Measurements from ENCODE around the gene OSBPL3.

DNA sequence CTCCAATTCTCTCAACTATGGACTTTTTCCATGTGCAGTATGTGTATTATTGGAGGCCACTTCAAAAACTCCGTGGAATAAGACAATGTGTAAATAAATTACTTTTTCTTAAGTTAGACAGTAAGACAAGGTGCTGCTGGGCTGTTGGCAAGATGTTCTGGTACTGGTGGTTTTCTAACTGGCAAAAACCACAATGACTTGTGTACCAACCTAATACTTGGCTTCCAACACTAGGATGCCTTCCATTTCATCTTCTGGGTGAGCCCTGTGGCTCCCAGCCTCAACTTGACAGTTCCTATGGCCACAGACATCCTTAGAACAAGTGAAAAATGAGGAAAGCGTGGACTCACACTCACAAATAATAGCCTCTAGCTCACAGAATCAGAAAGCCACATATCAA, 77.0 kb downstream of the OSBPL3 start:
- TF ChIP-seq NFIC (IDR thresholded peaks at IDR 0.05; ENCODE audit: borderline replicate concordance), result no peak
- TF ChIP-seq, protein P1, sequence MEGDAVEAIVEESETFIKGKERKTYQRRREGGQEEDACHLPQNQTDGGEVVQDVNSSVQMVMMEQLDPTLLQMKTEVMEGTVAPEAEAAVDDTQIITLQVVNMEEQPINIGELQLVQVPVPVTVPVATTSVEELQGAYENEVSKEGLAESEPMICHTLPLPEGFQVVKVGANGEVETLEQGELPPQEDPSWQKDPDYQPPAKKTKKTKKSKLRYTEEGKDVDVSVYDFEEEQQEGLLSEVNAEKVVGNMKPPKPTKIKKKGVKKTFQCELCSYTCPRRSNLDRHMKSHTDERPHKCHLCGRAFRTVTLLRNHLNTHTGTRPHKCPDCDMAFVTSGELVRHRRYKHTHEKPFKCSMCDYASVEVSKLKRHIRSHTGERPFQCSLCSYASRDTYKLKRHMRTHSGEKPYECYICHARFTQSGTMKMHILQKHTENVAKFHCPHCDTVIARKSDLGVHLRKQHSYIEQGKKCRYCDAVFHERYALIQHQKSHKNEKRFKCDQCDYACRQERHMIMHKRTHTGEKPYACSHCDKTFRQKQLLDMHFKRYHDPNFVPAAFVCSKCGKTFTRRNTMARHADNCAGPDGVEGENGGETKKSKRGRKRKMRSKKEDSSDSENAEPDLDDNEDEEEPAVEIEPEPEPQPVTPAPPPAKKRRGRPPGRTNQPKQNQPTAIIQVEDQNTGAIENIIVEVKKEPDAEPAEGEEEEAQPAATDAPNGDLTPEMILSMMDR (IDR thresholded peaks at IDR 0.05), result no peak
- TF ChIP-seq POLR2AphosphoS5 (IDR thresholded peaks at IDR 0.05; ENCODE audit: low read depth, low read length), result no peak
- no peak for TF ChIP-seq EP300 (IDR thresholded peaks at IDR 0.05; ENCODE audit: borderline replicate concordance in 1 of 2, low read depth in 1 of 2, low read length in 1 of 2)
- TF ChIP-seq, protein P2, sequence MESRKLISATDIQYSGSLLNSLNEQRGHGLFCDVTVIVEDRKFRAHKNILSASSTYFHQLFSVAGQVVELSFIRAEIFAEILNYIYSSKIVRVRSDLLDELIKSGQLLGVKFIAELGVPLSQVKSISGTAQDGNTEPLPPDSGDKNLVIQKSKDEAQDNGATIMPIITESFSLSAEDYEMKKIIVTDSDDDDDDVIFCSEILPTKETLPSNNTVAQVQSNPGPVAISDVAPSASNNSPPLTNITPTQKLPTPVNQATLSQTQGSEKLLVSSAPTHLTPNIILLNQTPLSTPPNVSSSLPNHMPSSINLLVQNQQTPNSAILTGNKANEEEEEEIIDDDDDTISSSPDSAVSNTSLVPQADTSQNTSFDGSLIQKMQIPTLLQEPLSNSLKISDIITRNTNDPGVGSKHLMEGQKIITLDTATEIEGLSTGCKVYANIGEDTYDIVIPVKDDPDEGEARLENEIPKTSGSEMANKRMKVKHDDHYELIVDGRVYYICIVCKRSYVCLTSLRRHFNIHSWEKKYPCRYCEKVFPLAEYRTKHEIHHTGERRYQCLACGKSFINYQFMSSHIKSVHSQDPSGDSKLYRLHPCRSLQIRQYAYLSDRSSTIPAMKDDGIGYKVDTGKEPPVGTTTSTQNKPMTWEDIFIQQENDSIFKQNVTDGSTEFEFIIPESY (IDR thresholded peaks at IDR 0.05; ENCODE audit: borderline replicate concordance, low read depth), result no peak
- TF ChIP-seq SIN3A (IDR thresholded peaks at IDR 0.05; ENCODE audit: borderline replicate concordance, low read depth, low read length), result no peak
- TF ChIP-seq SMC3 (IDR thresholded peaks at IDR 0.05; ENCODE audit: low read depth, low read length), result no peak
- TF ChIP-seq TAF1 (IDR thresholded peaks at IDR 0.05; ENCODE audit: borderline replicate concordance, low read depth, low read length), result no peak
- TF ChIP-seq FOXM1 (IDR thresholded peaks at IDR 0.05; ENCODE audit: low read depth), result no peak
- no peak for TF ChIP-seq GABPA (IDR thresholded peaks at IDR 0.05; ENCODE audit: low read depth)
- TF ChIP-seq, protein P3, sequence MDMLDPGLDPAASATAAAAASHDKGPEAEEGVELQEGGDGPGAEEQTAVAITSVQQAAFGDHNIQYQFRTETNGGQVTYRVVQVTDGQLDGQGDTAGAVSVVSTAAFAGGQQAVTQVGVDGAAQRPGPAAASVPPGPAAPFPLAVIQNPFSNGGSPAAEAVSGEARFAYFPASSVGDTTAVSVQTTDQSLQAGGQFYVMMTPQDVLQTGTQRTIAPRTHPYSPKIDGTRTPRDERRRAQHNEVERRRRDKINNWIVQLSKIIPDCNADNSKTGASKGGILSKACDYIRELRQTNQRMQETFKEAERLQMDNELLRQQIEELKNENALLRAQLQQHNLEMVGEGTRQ (IDR thresholded peaks at IDR 0.05; ENCODE audit: borderline replicate concordance, low read depth, low read length), result no peak

Measured in SK-N-SH (cell line).